Activated T-helper 2 cell treated with anti-CD3 and anti-CD28 coated beads, Interferon-gamma antibody, Interleukin-2, Interleukin-4, amounts not matched to agents 10 μg/mL and 5 μg/mL and 100 μg/mL, durations not matched to agents 14 hours and 24 hours and 36 hours (primary cell): ENCODE data around the gene INAFM2. TPM values are rescaled to one million over a fixed set of nuclear protein-coding genes. Genes with fewer than 3 reads are reported as not detected.

Experiments
- DNase-seq: peaks from one replicate; pipeline ENCODE4 v3.0.0; 2021; ENCODE audit warnings: low spot score
- H3K27ac Mint-ChIP-seq: one replicate; pipeline ENCODE4 v1.8.0; 2021; ENCODE audit warnings: mixed read lengths
- H3K27me3 Mint-ChIP-seq: one replicate; pipeline ENCODE4 v1.8.0; 2021; ENCODE audit warnings: low read depth, mixed read lengths
- H3K36me3 Mint-ChIP-seq: one replicate; pipeline ENCODE4 v1.8.0; 2021; ENCODE audit warnings: low read depth, mixed read lengths
- H3K4me1 Mint-ChIP-seq: one replicate; pipeline ENCODE4 v1.8.0; 2021; ENCODE audit warnings: low read depth, mixed read lengths
- H3K4me3 Mint-ChIP-seq: one replicate; pipeline ENCODE4 v1.8.0; 2021; ENCODE audit warnings: low read depth, mild to moderate bottlenecking, moderate library complexity, mixed read lengths
- H3K9me3 Mint-ChIP-seq: one replicate; pipeline ENCODE4 v1.8.0; 2021; ENCODE audit warnings: mixed read lengths
- intact Hi-C: fragments of 100-400 bp; cut with micrococcal nuclease; formaldehyde crosslinking; loops from one replicate; pipeline ENCODE4 v1.15.1; 2023
- total RNA-seq: library from RNA; stranded (reverse); gene quantifications from 2 replicates; pipeline ENCODE4 v1.2.3, GENCODE V29; 2022

The INAFM2 gene
- total RNA-seq, 1 donor from 2014 or later = 16.7 TPM

DNA sequence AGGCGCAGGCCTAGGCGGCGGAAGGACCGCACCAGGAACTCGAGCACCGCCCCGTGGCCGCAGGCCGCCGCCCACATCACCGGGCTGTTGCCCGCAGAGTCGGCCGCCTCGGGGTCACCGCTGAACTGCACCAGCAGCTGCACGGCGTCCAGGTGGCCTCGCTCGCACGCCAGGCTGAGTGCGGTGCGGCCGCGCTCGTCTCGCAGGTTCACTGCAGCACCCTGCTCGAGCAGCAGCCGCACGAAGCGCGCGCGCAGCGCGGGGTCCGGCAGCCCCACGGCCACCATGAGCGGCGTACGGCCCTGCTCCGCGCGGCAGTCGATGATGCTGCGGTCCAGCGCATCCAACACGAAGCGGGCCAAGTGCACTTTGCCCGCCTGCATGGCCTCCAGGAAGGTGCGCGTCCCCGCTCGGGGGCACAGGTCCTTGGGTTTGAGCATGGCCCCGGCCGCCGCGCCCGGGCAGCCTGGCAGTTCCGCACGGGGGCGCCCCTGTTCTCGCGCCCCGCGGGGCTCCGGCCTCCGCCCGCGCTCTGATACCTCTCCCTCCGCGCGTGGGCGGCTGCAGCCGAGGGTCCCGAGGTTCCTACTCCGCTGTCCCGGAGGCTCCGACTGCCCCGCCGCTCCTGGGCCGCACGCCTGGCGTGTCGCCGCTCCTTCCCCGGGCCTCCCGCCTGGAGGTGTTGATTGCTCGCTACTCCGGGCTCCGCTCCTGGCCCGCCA is 41.2 kb upstream of the INAFM2 start:
- peak; percentile 48 for DNase-seq
- Mint-ChIP-seq H3K4me1 (peaks cover 4% of the 10 kb centered on the region), H3K36me3 (peaks cover 4% of the 10 kb centered on the region), H3K4me3 (peak overlapping the region; percentile 60), H3K9me3 (no peaks in the 10 kb centered on the region), H3K27ac (no peak overlapping the region), H3K27me3 (peaks cover 40% of the 10 kb centered on the region)
- intact Hi-C loops = no loop called here

DNA sequence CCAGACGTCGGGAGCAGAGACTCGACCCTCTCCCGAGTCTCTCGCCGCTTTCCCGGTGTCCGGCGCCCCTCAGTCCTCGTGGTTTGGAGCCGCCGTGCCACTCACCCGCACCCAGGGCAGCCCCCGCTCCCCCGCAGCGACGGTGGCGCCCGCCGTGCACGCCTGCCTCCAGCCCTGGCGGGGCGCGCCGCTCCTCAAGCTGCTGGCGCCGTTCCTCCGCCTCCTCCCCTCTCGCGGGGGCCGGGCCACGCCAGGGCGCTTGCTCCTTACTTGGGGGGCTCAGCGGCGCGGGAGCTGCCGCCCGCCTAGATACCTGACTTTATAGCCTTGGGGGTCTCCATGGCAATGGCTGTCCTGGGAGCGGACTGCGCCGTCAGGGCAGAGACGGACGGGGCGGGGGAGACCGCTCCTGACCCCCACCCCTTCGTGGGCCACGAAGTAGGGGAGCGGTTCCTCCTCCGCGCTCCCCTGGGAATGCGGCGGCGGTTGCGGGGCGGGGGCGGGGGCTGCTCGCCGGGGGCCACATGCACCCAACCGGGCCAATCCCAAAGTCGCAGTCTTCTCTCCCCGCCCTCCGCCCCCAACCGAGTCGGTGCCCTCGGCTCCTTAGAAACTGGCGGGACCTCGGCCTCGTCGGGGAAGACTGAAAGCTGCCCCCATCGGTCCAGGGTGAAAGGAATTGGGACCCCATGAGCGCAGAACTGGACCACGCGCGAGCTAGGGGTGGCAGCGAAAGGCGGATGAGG is 40.5 kb upstream of the INAFM2 start, which contains the start of gene ANKRD63:
Gene ANKRD63 (minus strand): TSS at position 196 of the 746 bp plus-strand sequence. CDS start 478 bp downstream, outside the sequence.
- Mint-ChIP-seq H3K36me3 (peaks cover 6% of the 10 kb centered on the region), H3K27me3 (peaks cover 34% of the 10 kb centered on the region), H3K4me1 (peaks cover 2% of the 10 kb centered on the region), H3K27ac (no peak within 1 kb of the TSS), H3K9me3 (no peaks in the 10 kb centered on the region), H3K4me3 (peak within 1 kb of the TSS; percentile 60)
- intact Hi-C loops = no loop called here
- no peak for DNase-seq

DNA sequence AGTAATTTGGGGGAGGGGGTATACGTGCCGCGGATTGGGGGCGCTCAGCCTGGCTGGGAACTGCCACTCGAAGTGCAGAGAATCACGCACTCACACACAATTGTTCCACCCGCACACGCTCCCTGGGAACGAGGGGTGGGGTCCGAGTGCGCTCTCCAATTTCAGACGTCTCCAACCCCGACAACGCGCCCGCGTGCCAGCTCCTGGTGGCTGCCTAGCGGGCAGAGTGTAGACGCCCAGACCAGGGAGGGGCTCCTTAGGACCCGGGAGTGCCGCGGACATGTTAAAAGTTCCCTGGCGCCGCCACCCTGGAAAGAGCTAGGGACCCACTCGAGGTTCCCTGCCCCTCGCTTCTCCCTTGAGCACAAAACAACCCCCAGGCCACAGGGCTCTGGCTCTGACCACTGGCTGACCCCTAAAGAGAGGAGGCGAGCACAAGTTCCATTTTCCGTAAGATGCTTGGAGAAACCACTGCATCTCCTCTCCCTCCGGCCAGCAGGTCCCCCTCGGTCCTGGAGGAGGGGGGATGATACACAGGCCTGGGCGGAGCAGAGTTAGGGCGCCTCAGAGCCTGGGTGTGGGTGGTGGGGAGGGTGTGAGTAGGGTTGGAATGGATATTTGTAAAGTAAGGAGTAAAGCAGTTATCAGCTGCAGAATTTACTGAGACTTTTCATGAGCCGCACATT is 39.7 kb upstream of the INAFM2 start:
- intact Hi-C loops = no loop called here
- Mint-ChIP-seq H3K9me3 (no peaks in the 10 kb centered on the region), H3K36me3 (peaks cover 8% of the 10 kb centered on the region), H3K27ac (no peak overlapping the region), H3K4me3 (peak overlapping the region; percentile 26), H3K4me1 (peaks cover 2% of the 10 kb centered on the region), H3K27me3 (peaks cover 27% of the 10 kb centered on the region)
- DNase-seq = no peak

DNA sequence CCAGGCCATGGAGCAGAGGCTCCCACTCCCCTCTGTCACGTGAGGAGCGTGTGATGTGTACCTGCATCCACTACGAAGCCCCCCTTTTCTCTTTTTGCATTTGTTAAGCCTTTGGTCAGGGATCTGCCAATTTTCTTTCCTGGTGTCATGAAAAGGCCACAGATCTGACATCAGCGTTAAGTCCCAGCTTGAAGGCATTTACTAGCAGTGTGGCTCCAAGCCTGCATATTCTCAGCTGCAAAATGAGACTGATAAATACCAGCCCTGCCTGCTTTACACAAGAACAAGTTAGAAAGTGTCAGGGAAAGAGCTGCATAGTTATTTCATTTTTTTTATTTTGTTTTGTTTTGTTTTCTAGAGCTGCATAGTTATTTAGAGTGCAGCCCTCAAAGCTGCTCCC is 38.3 kb upstream of the INAFM2 start:
- Mint-ChIP-seq H3K27me3 (peaks cover 18% of the 10 kb centered on the region), H3K36me3 (peaks cover 12% of the 10 kb centered on the region), H3K9me3 (no peaks in the 10 kb centered on the region), H3K4me1 (no peaks in the 10 kb centered on the region), H3K27ac (no peak overlapping the region), H3K4me3 (no peak overlapping the region)
- no peak for DNase-seq
- intact Hi-C loops = no loop called here

DNA sequence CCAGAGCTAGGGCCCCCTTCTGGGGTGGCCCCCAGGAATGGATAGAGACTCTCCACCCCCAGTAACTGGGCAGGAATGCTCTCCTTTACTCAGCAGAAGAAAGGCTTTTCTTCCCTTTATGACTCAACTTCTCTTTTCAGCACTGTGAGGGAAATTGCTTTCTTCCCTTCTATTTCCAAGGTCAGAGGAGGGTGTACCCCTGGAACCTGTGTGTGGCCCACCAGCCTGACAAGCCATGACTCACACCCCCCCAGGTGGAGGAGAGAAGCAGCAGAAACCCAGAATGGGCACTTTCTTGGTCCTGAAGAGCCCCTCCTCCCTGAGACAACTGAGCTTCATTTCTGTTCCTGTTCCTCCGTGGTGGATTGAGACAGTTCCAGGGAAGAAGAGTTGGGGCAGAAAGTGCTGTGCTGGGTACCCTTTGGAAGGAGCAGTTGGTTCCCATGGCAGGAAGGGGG is 37.9 kb upstream of the INAFM2 start:
- no peak for DNase-seq
- Mint-ChIP-seq H3K4me3 (no peak overlapping the region), H3K27me3 (peaks cover 14% of the 10 kb centered on the region), H3K9me3 (no peaks in the 10 kb centered on the region), H3K36me3 (peaks cover 17% of the 10 kb centered on the region), H3K4me1 (no peaks in the 10 kb centered on the region), H3K27ac (no peak overlapping the region)
- intact Hi-C loops = no loop called here

DNA sequence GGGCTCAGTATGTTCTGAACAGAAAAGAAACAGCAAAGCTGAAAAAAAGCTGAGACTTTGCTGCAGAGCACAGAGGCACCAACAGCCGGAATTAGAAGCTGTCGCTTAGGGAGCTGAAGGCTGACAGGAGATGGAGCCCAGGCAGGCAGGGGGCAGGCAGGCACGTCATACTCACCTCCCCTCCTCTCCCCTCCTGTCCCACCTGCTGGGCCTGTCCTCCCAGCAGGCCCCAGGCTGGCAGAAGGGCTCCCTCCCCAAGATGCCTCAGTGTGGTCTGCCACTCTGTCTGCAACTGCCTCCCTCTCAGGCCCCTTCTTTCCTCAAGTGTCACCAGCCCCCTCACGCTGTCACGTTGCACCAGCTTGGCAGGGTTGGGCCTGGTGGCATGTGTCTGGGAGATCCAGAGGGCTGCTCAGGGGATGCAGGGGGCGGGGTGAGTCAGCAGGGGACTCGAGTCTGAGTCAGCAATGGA is 37.4 kb upstream of the INAFM2 start:
- H3K4me1 Mint-ChIP-seq = no peaks in the 10 kb centered on the region
- H3K9me3 Mint-ChIP-seq = no peaks in the 10 kb centered on the region
- H3K4me3 Mint-ChIP-seq = no peak overlapping the region
- H3K36me3 Mint-ChIP-seq = peaks cover 17% of the 10 kb centered on the region
- no peak for DNase-seq
- H3K27me3 Mint-ChIP-seq = peaks cover 9% of the 10 kb centered on the region
- H3K27ac Mint-ChIP-seq = no peak overlapping the region
- intact Hi-C loops = no loop called here

DNA sequence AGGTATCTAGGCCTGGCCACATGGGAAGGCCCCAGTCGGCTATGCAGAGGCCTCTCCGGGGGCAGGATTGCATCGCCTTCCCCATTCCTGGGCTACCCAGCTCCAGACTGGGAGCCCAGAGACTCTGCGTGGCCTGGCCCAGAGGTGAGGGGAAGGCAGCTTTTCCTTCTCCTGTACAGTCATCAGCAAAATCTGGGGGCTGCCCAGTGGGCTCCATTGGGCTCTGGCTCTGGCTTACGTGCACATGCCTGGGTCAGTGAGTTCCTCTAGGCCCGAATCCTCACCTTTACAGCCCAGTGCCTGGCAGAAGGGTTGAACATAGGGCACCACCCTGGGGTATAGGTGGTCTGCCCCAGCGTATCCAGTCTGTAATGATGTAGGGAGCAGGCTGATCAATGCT is 36.7 kb upstream of the INAFM2 start:
- no peaks in the 10 kb centered on the region for H3K9me3 Mint-ChIP-seq
- DNase-seq = no peak
- H3K4me3 Mint-ChIP-seq = no peak overlapping the region
- no peak overlapping the region for H3K27ac Mint-ChIP-seq
- intact Hi-C loops = no loop called here
- no peaks in the 10 kb centered on the region for H3K4me1 Mint-ChIP-seq
- peaks cover 17% of the 10 kb centered on the region for H3K36me3 Mint-ChIP-seq
- peaks cover 7% of the 10 kb centered on the region for H3K27me3 Mint-ChIP-seq

DNA sequence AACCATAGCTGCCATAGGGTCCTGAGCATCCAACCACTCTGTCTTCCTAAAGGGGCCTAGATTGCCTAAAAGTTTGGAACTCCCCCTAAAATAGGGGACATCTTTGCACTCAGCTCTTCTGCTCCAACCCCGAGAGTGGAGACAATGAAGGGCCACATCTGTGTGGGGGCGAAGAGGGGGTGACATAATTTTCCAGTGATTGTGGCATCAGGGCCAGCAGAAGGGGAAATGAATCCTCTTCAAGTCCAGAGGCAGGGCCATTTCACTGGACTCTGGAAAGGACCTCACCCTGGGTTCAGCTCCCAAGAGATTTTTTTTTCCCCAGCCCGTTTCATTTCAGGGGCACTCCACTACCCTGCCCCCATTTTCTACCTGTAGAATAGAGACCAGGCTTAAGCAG is 36.0 kb upstream of the INAFM2 start:
- intact Hi-C loops = no loop called here
- Mint-ChIP-seq H3K4me3 (no peak overlapping the region), H3K27ac (no peak overlapping the region), H3K4me1 (no peaks in the 10 kb centered on the region), H3K9me3 (no peaks in the 10 kb centered on the region), H3K36me3 (peaks cover 17% of the 10 kb centered on the region), H3K27me3 (peaks cover 7% of the 10 kb centered on the region)
- DNase-seq = no peak

DNA sequence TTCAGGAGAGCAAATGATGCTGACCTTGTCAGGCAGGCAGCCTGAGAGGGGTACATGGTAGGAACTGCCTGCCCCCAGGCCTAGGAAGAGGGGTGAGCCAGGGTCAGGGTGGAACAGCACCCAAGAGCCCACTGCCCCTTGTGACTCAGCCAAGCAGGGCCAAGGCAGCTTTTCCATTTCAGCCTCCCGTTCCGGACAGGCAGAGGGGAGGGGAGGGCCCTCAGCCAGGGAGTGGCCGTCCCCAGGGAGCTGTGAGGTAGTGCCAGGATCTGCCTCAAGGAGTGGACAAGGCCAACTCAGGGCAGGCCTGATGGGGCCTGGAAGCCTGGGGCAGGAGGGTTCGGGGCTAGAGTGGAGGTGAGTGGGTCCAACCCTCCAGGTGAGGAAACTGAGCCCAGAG is 35.5 kb upstream of the INAFM2 start:
- DNase-seq = no peak
- Mint-ChIP-seq H3K27ac (no peak overlapping the region), H3K4me3 (no peak overlapping the region), H3K27me3 (peaks cover 7% of the 10 kb centered on the region), H3K36me3 (peaks cover 17% of the 10 kb centered on the region), H3K9me3 (no peaks in the 10 kb centered on the region), H3K4me1 (no peaks in the 10 kb centered on the region)
- intact Hi-C loops = no loop called here

DNA sequence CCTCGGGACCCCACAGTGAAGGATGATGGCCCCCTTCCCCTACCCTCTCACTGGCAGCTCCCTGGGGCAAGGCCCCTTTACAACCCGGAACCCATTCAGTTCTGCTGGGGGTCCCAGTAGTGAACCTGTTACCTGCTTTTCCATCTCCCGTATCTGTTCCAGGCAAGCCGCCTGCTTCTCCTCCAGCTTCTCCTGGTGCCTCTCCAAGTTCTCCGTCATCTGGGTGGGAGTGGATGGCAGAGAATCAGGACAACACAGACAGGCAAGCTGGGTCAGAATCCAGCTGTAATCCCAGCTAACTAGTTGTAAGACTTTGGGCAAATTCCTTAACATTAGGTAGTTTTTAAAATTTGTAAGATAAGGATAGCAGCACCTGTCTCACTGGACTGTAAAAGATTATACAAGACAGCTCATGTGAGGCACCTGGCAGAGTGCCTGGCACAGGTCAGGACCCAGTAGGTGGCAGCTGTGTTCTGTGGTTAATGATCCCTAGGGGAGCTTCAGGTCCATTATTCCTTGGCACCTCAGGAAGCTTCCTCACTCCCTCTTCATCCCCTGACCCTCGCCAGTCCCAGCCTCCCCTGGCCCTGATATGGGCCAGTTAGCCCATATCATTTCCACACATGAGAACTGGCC is 34.2 kb upstream of the INAFM2 start:
- no peaks in the 10 kb centered on the region for H3K27me3 Mint-ChIP-seq
- no peaks in the 10 kb centered on the region for H3K9me3 Mint-ChIP-seq
- no peak overlapping the region for H3K27ac Mint-ChIP-seq
- H3K4me3 Mint-ChIP-seq = no peak overlapping the region
- no peak for DNase-seq
- intact Hi-C loops = no loop called here
- H3K36me3 Mint-ChIP-seq = peaks cover 18% of the 10 kb centered on the region
- H3K4me1 Mint-ChIP-seq = no peaks in the 10 kb centered on the region

DNA sequence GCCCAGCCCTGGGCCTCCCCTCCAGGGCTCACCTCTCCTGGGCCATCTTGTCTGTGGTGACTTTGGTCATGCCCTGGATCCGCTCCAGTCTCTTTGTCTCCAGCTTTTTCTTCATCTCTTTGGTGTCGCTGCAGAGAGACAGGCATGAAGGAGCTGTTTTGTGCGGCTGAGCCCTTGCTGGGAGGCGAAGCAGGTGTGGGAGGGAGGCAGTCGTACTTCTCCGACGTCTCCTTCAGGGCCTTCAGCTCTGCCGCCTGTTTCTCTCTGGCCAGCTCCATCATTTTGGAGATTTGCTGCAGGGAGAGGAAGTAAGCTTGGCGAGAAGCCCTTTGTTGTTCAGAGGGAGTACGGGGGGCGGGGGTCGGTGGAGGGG is 33.0 kb upstream of the INAFM2 start:
- intact Hi-C loops = no loop called here
- DNase-seq = no peak
- H3K4me3 Mint-ChIP-seq = no peak overlapping the region
- no peak overlapping the region for H3K27ac Mint-ChIP-seq
- H3K36me3 Mint-ChIP-seq = peaks cover 27% of the 10 kb centered on the region
- no peaks in the 10 kb centered on the region for H3K9me3 Mint-ChIP-seq
- H3K4me1 Mint-ChIP-seq = no peaks in the 10 kb centered on the region
- H3K27me3 Mint-ChIP-seq = no peaks in the 10 kb centered on the region

DNA sequence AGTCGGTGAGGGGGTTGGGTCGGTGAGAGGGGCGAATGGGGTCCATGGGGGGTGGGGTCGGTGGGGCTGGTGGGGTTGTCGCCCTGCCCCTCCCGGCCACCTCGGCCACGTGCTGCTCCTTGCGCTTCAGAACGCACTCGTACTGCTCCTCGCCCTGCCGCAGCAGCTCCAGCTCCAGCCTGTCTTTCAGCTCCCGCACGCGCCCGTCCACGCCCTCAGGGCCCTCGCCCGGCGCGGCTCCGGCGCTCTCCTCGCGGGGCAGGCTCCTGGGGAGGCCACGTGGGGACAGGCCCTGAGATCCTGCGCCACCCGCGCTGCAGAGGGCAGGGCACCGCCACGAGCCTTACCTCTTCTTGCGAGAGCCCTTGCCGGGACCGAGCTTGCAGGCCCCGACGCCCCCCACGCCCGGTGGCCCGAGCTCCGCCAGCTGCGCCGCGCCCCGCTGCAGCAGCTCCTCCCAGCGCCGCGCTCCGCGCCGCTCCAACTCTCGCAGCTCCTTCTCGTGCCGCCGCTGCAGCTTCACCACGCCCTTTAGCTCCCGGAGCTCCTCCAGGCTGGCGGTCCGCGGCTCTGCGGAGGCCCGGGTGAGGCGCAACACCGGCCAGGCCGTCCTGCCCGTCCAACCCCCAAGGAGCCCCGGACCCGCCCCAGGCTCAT is 32.4 kb upstream of the INAFM2 start:
- no peaks in the 10 kb centered on the region for H3K4me1 Mint-ChIP-seq
- no peaks in the 10 kb centered on the region for H3K27me3 Mint-ChIP-seq

More for the DNA sequence above, 32.4 kb upstream of the INAFM2 start:
- Mint-ChIP-seq H3K4me3 (no peak overlapping the region), H3K27ac (no peak overlapping the region), H3K36me3 (peaks cover 25% of the 10 kb centered on the region), H3K9me3 (no peaks in the 10 kb centered on the region)
- DNase-seq = no peak
- intact Hi-C loops = no loop called here
